KOPT-K1 (cell line): ENCODE data around the gene PNRC2.
"Not testable (repeated sequence)": the region's sequence is repeated elsewhere in the genome, so short reads cannot be mapped to it uniquely, and the experiment has no call there.

Experiments used
- H3K27ac ChIP-seq: fragments of 200-600 bp; sonication (generic); 2 replicates; pipeline ENCODE4 v1.5.1; 2016; ENCODE audit warnings: antibody characterized with exemption, mild to moderate bottlenecking, low read depth, low read length; ENCODE audit not compliant: poor library complexity, severe bottlenecking
- H3K36me3 ChIP-seq: fragments of 200-600 bp; sonication (generic); 2 replicates; pipeline ENCODE4 v1.5.1; 2017; ENCODE audit warnings: antibody characterized with exemption, mild to moderate bottlenecking, low read length, moderate library complexity; ENCODE audit not compliant: insufficient read depth
- H3K9me3 ChIP-seq: fragments of 200-600 bp; sonication (generic); 2 replicates; pipeline ENCODE4 v1.5.1; 2017; ENCODE audit warnings: antibody characterized with exemption, low read length, mild to moderate bottlenecking; ENCODE audit not compliant: insufficient read depth, poor library complexity, severe bottlenecking

Gene PNRC2

GRCh38 chr1:23928789-23929188 is 30.8 kb upstream of the PNRC2 start:
- H3K9me3 ChIP-seq: no peaks in the 10 kb centered on the region
- no peaks in the 10 kb centered on the region for H3K36me3 ChIP-seq
- no peak overlapping the region for H3K27ac ChIP-seq

DNA sequence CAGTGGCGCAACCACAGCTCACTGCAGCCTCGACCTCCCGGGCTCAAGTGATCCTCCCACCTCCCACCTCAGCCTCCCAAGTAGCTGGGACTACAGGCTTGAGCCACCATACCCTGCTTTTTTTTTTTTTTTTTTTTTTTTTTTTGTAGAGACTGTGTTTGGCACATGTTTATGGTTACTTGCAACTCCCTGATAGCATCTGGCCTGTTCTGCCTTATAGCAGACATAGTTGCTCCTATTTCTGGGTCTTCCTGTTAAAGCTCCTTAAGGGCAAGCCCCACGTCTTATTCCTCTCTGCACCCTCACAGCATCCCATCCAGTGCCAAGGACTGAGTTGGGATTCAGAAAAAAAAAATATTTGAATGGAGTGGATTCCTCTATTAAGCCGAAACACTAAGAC is 29.4 kb upstream of the PNRC2 start:
- H3K36me3 ChIP-seq: no peaks in the 10 kb centered on the region
- no peak overlapping the region for H3K27ac ChIP-seq
- H3K9me3 ChIP-seq: no peaks in the 10 kb centered on the region

DNA sequence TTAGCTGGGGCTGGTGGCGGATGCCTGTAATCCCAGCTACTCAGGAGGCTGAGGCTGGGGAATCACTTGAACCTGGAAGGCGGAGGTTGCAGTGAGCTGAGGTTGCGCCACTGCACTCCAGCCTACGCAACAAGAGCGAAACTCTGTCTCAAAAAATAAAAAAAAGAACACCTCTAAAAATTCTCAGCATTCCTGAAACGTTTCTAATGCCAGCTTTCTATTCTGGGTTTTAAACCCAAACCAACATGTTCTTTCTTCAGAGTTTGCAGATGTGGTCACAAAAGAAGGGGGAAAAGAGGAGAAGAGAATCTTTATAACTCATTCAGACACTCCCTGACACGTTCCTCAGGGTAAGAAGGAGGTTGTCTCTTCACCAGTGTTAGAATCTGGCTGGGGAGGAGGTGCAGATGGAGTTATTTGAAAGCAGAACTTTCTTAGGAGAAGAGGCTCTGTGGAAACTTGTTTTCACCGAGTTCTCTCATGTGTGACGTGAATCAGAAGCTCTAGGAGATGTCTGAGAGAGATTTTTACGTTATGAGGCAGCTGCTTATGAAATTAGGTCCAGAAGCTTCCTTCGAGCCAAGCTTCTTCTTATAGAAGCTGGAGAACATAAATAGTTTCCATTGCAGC is 28.7 kb upstream of the PNRC2 start:
- Histone ChIP-seq H3K36me3 (no peaks in the 10 kb centered on the region), H3K9me3 (no peaks in the 10 kb centered on the region), H3K27ac (no peak overlapping the region)

DNA sequence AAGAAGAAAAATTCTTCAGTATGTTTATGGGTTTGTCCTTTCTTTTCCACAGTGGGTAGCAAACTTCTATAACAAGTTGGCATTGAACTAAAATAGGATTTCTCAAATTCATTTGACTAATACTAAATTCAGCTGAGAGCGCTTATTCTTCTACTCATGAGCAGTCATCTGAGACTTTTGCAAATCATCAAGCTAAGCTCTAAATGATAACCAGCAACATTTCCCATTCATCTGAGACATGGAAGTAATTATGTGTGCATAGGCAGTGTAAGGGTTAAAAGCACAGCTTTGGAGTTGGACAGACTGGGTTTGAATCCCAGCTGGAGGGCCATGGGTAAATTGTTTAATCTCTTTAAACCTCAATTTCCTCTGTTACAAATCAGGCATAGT is 28.1 kb upstream of the PNRC2 start:
- Histone ChIP-seq H3K27ac (no peak overlapping the region), H3K9me3 (no peaks in the 10 kb centered on the region), H3K36me3 (no peaks in the 10 kb centered on the region)

DNA sequence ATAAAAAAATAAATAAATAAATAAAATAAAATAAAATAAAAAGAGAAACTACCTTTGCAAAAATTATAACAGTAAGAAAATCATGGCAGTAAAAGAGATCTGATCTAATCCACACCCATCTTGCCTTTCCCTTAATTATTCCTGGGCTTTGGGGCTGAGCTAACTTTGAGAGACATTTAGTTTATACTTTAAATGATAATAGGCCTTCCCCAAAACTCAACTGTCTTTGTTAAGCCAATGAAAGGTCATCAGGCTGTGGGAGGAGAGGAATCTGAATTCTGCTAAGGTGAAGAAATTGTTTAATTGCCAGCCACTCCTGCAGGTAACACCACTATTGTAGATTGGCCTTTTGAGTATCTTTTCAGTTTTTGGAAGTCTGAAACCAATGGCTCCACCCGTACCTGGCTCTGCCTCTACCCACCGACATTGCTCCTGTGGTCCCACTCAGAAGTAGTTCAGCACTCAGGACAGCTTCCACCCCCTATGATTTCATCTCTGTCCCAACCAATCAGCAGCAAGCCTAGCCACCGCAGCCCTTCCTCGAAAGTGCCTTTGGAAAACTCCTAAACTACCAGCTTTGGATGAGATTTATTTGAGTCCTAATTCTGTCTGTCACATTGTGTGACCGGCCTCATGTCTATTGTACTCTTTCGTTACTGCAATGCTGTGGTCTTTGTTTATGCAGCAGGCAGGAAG is 23.0 kb upstream of the PNRC2 start:
- Histone ChIP-seq H3K27ac (no peak overlapping the region), H3K36me3 (no peaks in the 10 kb centered on the region), H3K9me3 (no peaks in the 10 kb centered on the region)

GRCh38 chr1:23947366-23947765 is 12.3 kb upstream of the PNRC2 start:
- H3K9me3 ChIP-seq: peaks cover 10% of the 10 kb centered on the region
- H3K27ac ChIP-seq: no peak overlapping the region
- H3K36me3 ChIP-seq: no peaks in the 10 kb centered on the region

DNA sequence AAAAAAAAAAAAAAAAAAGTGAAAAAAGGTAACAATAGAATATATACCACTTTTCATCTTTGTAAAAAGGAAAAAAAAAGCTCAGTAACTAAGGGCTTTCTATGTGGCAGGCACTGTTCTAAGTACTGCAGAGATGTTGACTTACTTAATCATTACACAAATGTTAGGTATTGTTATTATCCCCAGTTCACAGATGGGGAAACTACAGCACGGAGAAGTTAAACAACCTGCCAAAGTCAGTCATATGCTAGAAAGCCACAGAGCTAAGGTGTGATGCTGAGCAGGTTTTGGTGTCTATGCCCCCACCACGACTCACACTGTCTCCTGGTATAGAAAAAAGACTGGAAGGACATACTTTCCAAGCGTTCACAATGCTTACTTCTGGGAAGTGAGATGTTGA is 6.6 kb upstream of the PNRC2 start:
- Histone ChIP-seq H3K9me3 (no peaks in the 10 kb centered on the region), H3K27ac (no peak overlapping the region), H3K36me3 (no peaks in the 10 kb centered on the region)

GRCh38 chr1:23957096-23957495 is 2.5 kb upstream of the PNRC2 start:
- Histone ChIP-seq H3K36me3 (peaks cover 17% of the 10 kb centered on the region), H3K9me3 (no peaks in the 10 kb centered on the region), H3K27ac (no peak overlapping the region)

DNA sequence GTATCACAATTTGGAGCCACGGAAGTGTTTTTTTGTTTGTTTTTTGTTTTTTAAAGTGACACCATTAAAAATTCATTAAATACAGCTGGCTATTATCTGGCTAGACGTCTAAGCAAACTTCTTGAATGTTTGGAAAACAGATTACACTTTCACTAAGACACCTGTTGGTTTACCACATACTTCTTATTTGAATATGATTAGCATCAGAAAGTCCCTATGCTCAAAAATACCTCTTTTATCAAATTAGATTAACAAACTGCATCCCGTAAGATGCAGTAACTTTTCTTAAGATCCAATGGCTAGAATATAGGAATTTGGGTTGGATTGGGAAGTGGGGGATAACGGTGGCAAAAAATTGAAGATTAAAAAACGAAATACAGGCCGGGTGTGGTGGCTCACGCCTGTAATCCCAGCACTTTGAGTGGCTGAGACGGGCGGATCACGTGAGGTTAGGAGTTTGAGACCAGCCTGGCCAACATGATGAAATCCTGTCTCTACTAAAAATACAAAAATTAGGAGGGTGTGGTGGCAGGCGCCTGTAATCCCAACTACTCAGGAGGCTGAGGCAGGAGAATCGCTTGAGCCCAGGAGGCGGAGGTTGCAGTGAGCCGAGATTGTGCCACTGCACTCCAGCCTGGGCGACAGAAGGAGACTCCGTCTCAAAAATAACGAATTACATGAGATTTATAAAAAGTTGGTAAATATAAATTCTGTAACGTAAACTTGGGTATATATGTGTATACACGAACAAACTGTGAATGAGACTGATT is 1.4 kb upstream of the PNRC2 start:
- H3K9me3 ChIP-seq: not testable (repeated sequence)
- Histone ChIP-seq H3K27ac (peak overlapping the region; percentile 100), H3K36me3 (peaks cover 22% of the 10 kb centered on the region)

GRCh38 chr1:23958810-23959460 is 693 bp upstream of the PNRC2 start:
- peaks cover 29% of the 10 kb centered on the region for H3K36me3 ChIP-seq
- H3K9me3 ChIP-seq: no peaks in the 10 kb centered on the region
- H3K27ac ChIP-seq: peak overlapping the region; percentile 100

DNA sequence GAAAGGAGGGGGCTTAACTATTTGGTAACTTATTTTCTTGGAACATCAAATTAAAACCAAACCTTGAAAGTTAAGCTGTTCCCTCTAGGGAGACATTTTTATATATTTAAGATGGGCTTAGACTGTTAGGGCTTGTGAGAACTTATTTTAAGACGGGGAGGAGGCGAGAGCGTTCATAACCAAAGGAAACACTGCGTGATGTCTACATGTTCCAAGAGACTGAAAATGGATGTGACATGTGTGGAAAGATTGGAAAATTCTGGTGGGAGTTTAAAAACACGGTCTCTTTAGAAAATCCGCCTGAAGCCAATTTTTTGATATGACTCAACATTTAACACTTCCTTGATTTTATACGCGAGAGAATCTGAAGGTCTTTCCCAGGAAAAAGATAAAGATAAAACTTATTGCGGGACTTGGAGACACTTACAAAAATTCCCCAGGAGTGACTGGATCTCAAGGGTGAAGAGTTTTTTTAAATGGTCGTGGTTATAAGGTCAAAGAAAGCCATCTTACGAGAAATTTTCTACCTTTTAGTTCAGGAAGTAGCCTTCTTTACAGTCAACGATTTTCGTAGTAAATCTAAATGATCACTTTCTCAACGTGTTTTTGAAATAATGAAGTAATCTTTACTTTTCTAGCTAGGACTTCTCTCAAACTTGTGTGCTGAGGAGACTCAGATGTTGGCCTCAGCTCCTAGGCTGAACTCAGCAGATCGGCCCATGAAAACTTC is 828 bp downstream of the PNRC2 start:
- peaks cover 44% of the 10 kb centered on the region for H3K36me3 ChIP-seq
- no peaks in the 10 kb centered on the region for H3K9me3 ChIP-seq
- peak overlapping the region; percentile 100 for H3K27ac ChIP-seq

DNA sequence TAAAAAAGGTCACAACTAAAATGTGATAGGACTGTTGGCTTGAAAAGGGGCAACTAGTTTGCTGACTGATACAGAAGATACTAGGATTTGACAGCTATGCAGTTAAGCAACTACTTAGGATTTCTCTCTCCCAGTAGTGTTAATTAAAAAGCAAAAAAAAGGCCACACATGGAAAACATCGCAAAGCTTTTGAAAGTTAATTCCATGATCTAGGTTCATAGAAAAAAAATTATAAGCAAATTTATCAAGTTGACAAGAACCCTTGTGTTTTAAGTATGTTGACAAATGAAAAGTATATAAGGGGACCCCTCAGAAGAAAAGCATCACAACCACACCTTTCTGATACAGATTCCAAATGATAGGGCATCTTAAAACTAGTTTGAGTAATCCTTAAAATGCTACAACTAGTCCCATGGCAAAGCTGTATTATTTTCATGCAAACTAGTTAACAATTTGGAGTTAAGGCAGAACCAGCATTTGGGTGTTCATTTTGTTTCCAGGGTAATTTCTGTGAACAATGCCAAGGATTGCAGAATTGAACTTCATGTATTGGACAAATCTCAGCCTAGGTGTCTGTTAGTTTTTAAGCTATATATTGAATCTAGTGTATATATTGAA is 4.1 kb downstream of the PNRC2 start:
- H3K36me3 ChIP-seq: peaks cover 77% of the 10 kb centered on the region
- H3K9me3 ChIP-seq: no peaks in the 10 kb centered on the region
- no peak overlapping the region for H3K27ac ChIP-seq

- H3K9me3 ChIP-seq: no peaks in the 10 kb centered on the region
- H3K36me3 ChIP-seq: peaks cover 82% of the 10 kb centered on the region
- no peak overlapping the region for H3K27ac ChIP-seq
Observed at GRCh38 chr1:23964235-23964668, 4.6 kb downstream of the PNRC2 start.
